Measurements from ENCODE around the gene LAIR2.

GRCh38 chr19:54506079-54506478, 3.4 kb downstream of the LAIR2 start:
- TF ChIP-seq EGR1 (IDR thresholded peaks at IDR 0.05) (no peak), USF1 (IDR thresholded peaks at IDR 0.05) (no peak), YY1 (IDR thresholded peaks at IDR 0.05; ENCODE audit: low read depth) (no peak), EP300 (IDR thresholded peaks at IDR 0.05; ENCODE audit: borderline replicate concordance) (no peak)
